ENCODE measurements around the gene ABHD18.

The ABHD18 gene

DNA sequence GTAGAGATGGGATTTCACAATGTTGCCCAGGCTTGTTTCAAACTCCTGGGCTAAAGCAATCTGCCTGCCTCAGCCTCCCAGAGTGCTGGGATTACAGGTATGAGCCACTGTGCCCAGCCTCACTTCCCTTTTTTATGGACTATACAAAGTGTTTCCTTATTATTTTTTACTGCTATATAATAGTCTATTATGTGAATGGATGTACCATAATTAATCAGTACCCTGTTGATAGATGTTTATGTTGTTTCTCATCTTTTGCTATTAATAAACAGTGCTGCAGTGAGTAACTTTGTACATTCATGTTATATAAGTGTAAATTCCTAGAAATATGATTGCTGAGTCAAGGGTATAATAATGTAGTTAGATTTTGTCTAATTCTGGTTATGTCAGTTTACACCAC lies 60.1 kb downstream of the ABHD18 start:
- Histone ChIP-seq H3K27ac (replicated peaks; ENCODE audit: low read length) (no peak overlapping the region), H2AFZ (ENCODE audit: low read length) (no peak overlapping the region), H2BK120ac (ENCODE audit: low read depth, low read length) (no peak overlapping the region), H3K9ac (ENCODE audit: low read depth, low read length, poor library complexity) (no peak overlapping the region), H3K4me3 (ENCODE audit: low read length in 2 of 2) (no peak overlapping the region), H4K91ac (ENCODE audit: low read depth, low read length, poor library complexity) (no peak overlapping the region), H3K23ac (ENCODE audit: low read depth, low read length, poor library complexity) (no peak overlapping the region), H2BK5ac (ENCODE audit: low read length) (no peak overlapping the region), H3K18ac (ENCODE audit: low read length) (no peak overlapping the region), H2AK5ac (ENCODE audit: low read depth, low read length) (no peak overlapping the region), H2BK12ac (ENCODE audit: low read length) (no peak overlapping the region), H4K8ac (ENCODE audit: low read depth, low read length) (no peak overlapping the region), H3K9me3 (replicated peaks in 1 of 2; ENCODE audit: control insufficient read depth in 2 of 2, insufficient read depth in 1 of 2, low read depth in 1 of 2, low read length in 2 of 2) (peaks cover 0 to 5% of the 10 kb centered on the region in 2 donors), H3K4ac (ENCODE audit: low read length) (no peak overlapping the region), H3K4me2 (ENCODE audit: insufficient read depth, low read length, poor library complexity, severe bottlenecking) (no peak overlapping the region), H3K4me1 (ENCODE audit: control insufficient read depth in 2 of 2, insufficient read depth in 1 of 2, low read depth in 1 of 2, low read length in 2 of 2) (no peaks in the 10 kb centered on the region), H3K79me1 (ENCODE audit: low read depth, low read length) (no peaks in the 10 kb centered on the region), H3K36me3 (replicated peaks in 1 of 2; ENCODE audit: control insufficient read depth in 2 of 2, insufficient read depth in 2 of 2, low read length in 2 of 2) (peaks cover under 1 to 72% of the 10 kb centered on the region in 2 donors), H3K27me3 (ENCODE audit: control insufficient read depth in 3 of 3, insufficient read depth in 3 of 3, low read depth in 1 of 3, low read length in 3 of 3) (no peaks in the 10 kb centered on the region), H2BK15ac (ENCODE audit: low read length) (no peak overlapping the region), H3K14ac (ENCODE audit: low read length) (no peak overlapping the region)
- no peak for DNase-seq (ENCODE audit: low spot score)

DNA sequence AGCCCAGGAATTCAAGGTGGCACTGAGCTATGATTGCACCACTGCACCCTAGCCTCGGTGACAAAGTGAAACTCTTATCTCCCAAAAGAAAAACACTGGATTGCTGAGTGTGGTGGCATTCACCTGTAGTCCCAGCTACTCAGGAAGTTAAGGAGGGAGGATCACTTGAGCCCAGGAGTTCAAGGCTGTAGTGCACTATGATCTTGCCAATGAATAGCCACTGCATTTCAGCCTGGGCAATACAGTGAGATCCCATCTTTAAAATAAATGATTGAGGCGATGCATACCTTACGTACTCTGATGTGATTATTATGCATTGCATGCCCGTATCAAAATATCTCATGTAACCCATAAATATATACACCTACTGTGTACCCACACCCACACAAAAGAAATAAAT lies 64.7 kb downstream of the ABHD18 start:
- H3K4me3 ChIP-seq (ENCODE audit: low read length in 2 of 2), result no peak overlapping the region
- no peak overlapping the region for H2AFZ ChIP-seq (ENCODE audit: low read length)
- H4K8ac ChIP-seq (ENCODE audit: low read depth, low read length), result no peak overlapping the region
- no CpG with 5 or more reads among the region's 4 CpGs for WGBS, 2 donors (ENCODE audit: extremely low coverage in 2 of 2, insufficient read length in 2 of 2, insufficient replicate concordance in 1 of 2)
- H2BK120ac ChIP-seq (ENCODE audit: low read depth, low read length), result no peak overlapping the region
- H3K18ac ChIP-seq (ENCODE audit: low read length), result no peak overlapping the region
- H3K36me3 ChIP-seq (replicated peaks in 1 of 2; ENCODE audit: control insufficient read depth in 2 of 2, insufficient read depth in 2 of 2, low read length in 2 of 2), result peaks cover 0 to 39% of the 10 kb centered on the region in 2 donors
- no peak for DNase-seq (ENCODE audit: low spot score)
- H3K23ac ChIP-seq (ENCODE audit: low read depth, low read length, poor library complexity), result no peak overlapping the region
- no peak overlapping the region for H2BK5ac ChIP-seq (ENCODE audit: low read length)
- no peak overlapping the region for H2BK12ac ChIP-seq (ENCODE audit: low read length)
- no peak overlapping the region for H3K4ac ChIP-seq (ENCODE audit: low read length)
- H3K9ac ChIP-seq (ENCODE audit: low read depth, low read length, poor library complexity), result no peak overlapping the region
- no peaks in the 10 kb centered on the region for H3K27me3 ChIP-seq (ENCODE audit: control insufficient read depth in 3 of 3, insufficient read depth in 3 of 3, low read depth in 1 of 3, low read length in 3 of 3)
- no peak overlapping the region for H4K91ac ChIP-seq (ENCODE audit: low read depth, low read length, poor library complexity)
- H3K4me1 ChIP-seq (ENCODE audit: control insufficient read depth in 2 of 2, insufficient read depth in 1 of 2, low read depth in 1 of 2, low read length in 2 of 2), result no peaks in the 10 kb centered on the region
- H3K27ac ChIP-seq (replicated peaks; ENCODE audit: low read length), result no peak overlapping the region
- peaks cover 0 to 5% of the 10 kb centered on the region in 2 donors for H3K9me3 ChIP-seq (replicated peaks in 1 of 2; ENCODE audit: control insufficient read depth in 2 of 2, insufficient read depth in 1 of 2, low read depth in 1 of 2, low read length in 2 of 2)
- no peak overlapping the region for H2AK5ac ChIP-seq (ENCODE audit: low read depth, low read length)
- H2BK15ac ChIP-seq (ENCODE audit: low read length), result no peak overlapping the region
- H3K4me2 ChIP-seq (ENCODE audit: insufficient read depth, low read length, poor library complexity, severe bottlenecking), result no peak overlapping the region
- H3K79me1 ChIP-seq (ENCODE audit: low read depth, low read length), result no peaks in the 10 kb centered on the region
- no peak overlapping the region for H3K14ac ChIP-seq (ENCODE audit: low read length)

DNA sequence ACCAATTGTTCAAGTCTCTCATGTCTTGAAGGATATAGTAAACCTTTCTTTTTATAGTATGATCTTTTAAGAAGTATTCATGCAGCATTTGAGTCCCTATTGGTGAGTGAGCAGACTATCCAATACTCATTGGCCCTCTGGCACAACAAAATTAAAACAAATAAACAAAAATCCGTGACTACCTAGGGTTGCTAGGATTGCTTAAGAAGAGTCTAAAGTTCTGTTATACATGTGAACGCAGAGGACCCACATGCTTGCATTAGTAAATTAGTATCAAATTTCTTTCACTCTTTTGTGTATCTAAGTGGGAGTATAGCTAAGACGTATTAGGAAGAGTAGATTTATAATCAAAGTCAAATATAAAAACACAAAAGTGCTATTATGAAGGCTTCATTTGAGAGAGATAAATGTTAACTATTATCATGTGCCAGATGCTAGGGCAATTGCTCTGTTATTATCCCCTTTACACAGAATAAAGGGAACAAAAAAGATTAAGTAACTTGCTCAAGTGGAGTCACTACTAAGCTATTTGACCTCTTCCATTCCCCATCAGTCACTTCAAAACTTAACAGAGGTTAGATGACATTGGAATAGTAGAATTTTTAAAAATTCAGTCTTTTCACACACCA lies 66.7 kb downstream of the ABHD18 start:
- H2AK5ac ChIP-seq (ENCODE audit: low read depth, low read length), result no peak overlapping the region
- peaks cover 0 to 30% of the 10 kb centered on the region in 2 donors for H3K36me3 ChIP-seq (replicated peaks in 1 of 2; ENCODE audit: control insufficient read depth in 2 of 2, insufficient read depth in 2 of 2, low read length in 2 of 2)
- no peak overlapping the region for H2BK12ac ChIP-seq (ENCODE audit: low read length)
- H4K8ac ChIP-seq (ENCODE audit: low read depth, low read length), result no peak overlapping the region
- no CpG with 5 or more reads among the region's 3 CpGs for WGBS, 2 donors (ENCODE audit: extremely low coverage in 2 of 2, insufficient read length in 2 of 2, insufficient replicate concordance in 1 of 2)
- H3K9ac ChIP-seq (ENCODE audit: low read depth, low read length, poor library complexity), result no peak overlapping the region
- H3K23ac ChIP-seq (ENCODE audit: low read depth, low read length, poor library complexity), result no peak overlapping the region
- H3K4ac ChIP-seq (ENCODE audit: low read length), result no peak overlapping the region
- no peak overlapping the region for H3K4me2 ChIP-seq (ENCODE audit: insufficient read depth, low read length, poor library complexity, severe bottlenecking)
- DNase-seq (ENCODE audit: low spot score), result no peak
- no peak overlapping the region for H2BK120ac ChIP-seq (ENCODE audit: low read depth, low read length)
- H3K14ac ChIP-seq (ENCODE audit: low read length), result no peak overlapping the region
- no peak overlapping the region for H2BK15ac ChIP-seq (ENCODE audit: low read length)
- H2BK5ac ChIP-seq (ENCODE audit: low read length), result no peak overlapping the region
- no peak overlapping the region for H3K18ac ChIP-seq (ENCODE audit: low read length)
- no peaks in the 10 kb centered on the region for H3K27me3 ChIP-seq (ENCODE audit: control insufficient read depth in 3 of 3, insufficient read depth in 3 of 3, low read depth in 1 of 3, low read length in 3 of 3)
- H2AFZ ChIP-seq (ENCODE audit: low read length), result no peak overlapping the region
- H3K9me3 ChIP-seq (replicated peaks in 1 of 2; ENCODE audit: control insufficient read depth in 2 of 2, insufficient read depth in 1 of 2, low read depth in 1 of 2, low read length in 2 of 2), result no peaks in the 10 kb centered on the region
- no peak overlapping the region for H3K4me3 ChIP-seq (ENCODE audit: low read length in 2 of 2)
- no peak overlapping the region for H4K91ac ChIP-seq (ENCODE audit: low read depth, low read length, poor library complexity)
- H3K27ac ChIP-seq (replicated peaks; ENCODE audit: low read length), result no peak overlapping the region
- H3K79me1 ChIP-seq (ENCODE audit: low read depth, low read length), result no peaks in the 10 kb centered on the region
- H3K4me1 ChIP-seq (ENCODE audit: control insufficient read depth in 2 of 2, insufficient read depth in 1 of 2, low read depth in 1 of 2, low read length in 2 of 2), result no peaks in the 10 kb centered on the region

DNA sequence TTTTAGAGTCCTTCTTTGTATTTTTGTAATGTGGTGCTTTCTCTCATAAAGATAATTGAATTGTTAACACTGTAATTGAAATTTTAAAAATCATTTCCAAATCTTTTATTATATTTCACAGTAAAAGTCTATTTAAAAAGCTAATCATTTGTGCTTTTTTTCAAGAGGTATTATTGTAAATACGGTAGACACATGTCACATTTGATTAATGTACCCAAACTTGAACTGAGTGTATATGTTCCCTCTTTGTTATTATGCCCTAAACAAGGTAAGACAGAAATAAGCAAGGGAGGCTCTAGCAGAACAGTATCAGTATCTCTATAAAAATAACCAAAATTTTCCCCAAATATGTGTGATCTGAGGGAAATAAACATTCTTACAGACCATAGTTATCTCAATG lies 74.4 kb downstream of the ABHD18 start:
- no peaks in the 10 kb centered on the region for H3K36me3 ChIP-seq (replicated peaks in 1 of 2; ENCODE audit: control insufficient read depth in 2 of 2, insufficient read depth in 2 of 2, low read length in 2 of 2)
- no peak overlapping the region for H3K4me3 ChIP-seq (ENCODE audit: low read length in 2 of 2)
- H2AK5ac ChIP-seq (ENCODE audit: low read depth, low read length), result no peak overlapping the region
- H2BK120ac ChIP-seq (ENCODE audit: low read depth, low read length), result no peak overlapping the region
- H3K23ac ChIP-seq (ENCODE audit: low read depth, low read length, poor library complexity), result no peak overlapping the region
- no peaks in the 10 kb centered on the region for H3K9me3 ChIP-seq (replicated peaks in 1 of 2; ENCODE audit: control insufficient read depth in 2 of 2, insufficient read depth in 1 of 2, low read depth in 1 of 2, low read length in 2 of 2)
- no peak overlapping the region for H3K9ac ChIP-seq (ENCODE audit: low read depth, low read length, poor library complexity)
- no peak overlapping the region for H2BK15ac ChIP-seq (ENCODE audit: low read length)
- H3K4me2 ChIP-seq (ENCODE audit: insufficient read depth, low read length, poor library complexity, severe bottlenecking), result no peak overlapping the region
- H2BK12ac ChIP-seq (ENCODE audit: low read length), result no peak overlapping the region
- H3K4ac ChIP-seq (ENCODE audit: low read length), result no peak overlapping the region
- no peak overlapping the region for H3K14ac ChIP-seq (ENCODE audit: low read length)
- H3K27ac ChIP-seq (replicated peaks; ENCODE audit: low read length), result no peak overlapping the region
- no peak for DNase-seq (ENCODE audit: low spot score)
- H3K18ac ChIP-seq (ENCODE audit: low read length), result no peak overlapping the region
- H4K91ac ChIP-seq (ENCODE audit: low read depth, low read length, poor library complexity), result no peak overlapping the region
- H3K4me1 ChIP-seq (ENCODE audit: control insufficient read depth in 2 of 2, insufficient read depth in 1 of 2, low read depth in 1 of 2, low read length in 2 of 2), result no peaks in the 10 kb centered on the region
- H3K79me1 ChIP-seq (ENCODE audit: low read depth, low read length), result no peaks in the 10 kb centered on the region
- no CpG with 5 or more reads among the region's 1 CpG for WGBS, 2 donors (ENCODE audit: extremely low coverage in 2 of 2, insufficient read length in 2 of 2, insufficient replicate concordance in 1 of 2)
- H3K27me3 ChIP-seq (ENCODE audit: control insufficient read depth in 3 of 3, insufficient read depth in 3 of 3, low read depth in 1 of 3, low read length in 3 of 3), result no peaks in the 10 kb centered on the region
- no peak overlapping the region for H2AFZ ChIP-seq (ENCODE audit: low read length)
- H4K8ac ChIP-seq (ENCODE audit: low read depth, low read length), result no peak overlapping the region
- H2BK5ac ChIP-seq (ENCODE audit: low read length), result no peak overlapping the region

Measured in neuronal stem cell (in vitro differentiated cells).